NT2/D1 (cell line): Measurements from ENCODE around the gene PRTFDC1.

Source experiments
- SUZ12 ChIP-seq: IDR thresholded peaks from 2 replicates; pipeline ENCODE4 v1.6.1; 2011; ENCODE audit not compliant: insufficient read length, insufficient read depth; ENCODE audit errors: extremely low read depth
- YY1 ChIP-seq: IDR thresholded peaks from 2 replicates; pipeline ENCODE4 v1.6.1; 2011; ENCODE audit not compliant: insufficient read length, insufficient read depth
- ZNF274 ChIP-seq: IDR thresholded peaks from 2 replicates; pipeline ENCODE4 v1.6.1; 2011; ENCODE audit warnings: mild to moderate bottlenecking, low read depth, low read length

DNA sequence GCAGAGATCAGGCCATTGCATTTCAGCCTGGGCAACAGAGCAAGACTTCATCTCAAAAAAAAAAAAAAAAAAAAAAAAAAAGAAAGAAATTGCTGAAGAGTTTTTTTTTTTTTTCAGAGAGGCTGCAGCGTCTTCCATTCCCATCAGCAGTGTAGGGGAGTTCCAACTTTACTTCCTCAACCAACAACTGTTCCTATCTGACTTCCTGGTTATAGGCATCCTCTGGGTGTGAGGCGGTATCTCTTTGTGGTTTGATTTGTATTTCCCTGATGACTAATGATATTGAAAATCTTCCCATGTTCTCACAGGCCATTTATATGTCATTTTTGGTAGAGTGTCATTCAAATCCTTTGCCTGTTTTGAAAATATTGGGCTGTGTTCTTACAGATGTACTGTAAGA is 40.2 kb downstream of the PRTFDC1 start:
- TF ChIP-seq YY1 (no peak), SUZ12 (no peak), ZNF274 (no peak)
